ENCODE measurements around the gene FBF1.

DNA sequence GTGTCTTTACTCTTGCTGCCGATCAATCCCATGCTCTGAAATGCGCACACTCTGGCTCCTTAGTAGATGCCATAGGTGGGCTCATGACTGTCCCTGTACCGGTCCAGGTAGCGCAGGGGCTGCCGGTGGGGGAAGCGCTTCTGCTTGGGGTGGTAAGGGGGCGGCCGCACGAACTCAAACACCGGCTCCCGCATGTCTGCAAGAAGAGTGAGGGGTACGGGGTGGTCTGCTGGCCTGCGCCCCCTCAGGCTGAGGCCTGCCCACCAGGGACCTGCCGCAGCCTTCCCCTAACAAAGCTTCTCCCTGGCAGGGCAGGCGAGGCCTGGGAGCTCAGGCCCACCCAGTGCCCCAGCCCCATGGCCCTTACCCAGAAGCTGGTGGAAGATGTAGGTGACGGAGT, 42.1 kb downstream of the FBF1 start:
- no peak for TF ChIP-seq CTCF (IDR thresholded peaks at IDR 0.05)
- no peak for TF ChIP-seq POLR2AphosphoS5 (IDR thresholded peaks at IDR 0.05; ENCODE audit: insufficient read depth in 1 of 2, low read depth in 1 of 2)
- TF ChIP-seq POLR2A (IDR thresholded peaks at IDR 0.05), result no peak

Data from vagina (tissue), 2 donors.